ENCODE data around the gene ARMH2.
"Not testable (repeated sequence)": the region's sequence is repeated elsewhere in the genome, so short reads cannot be mapped to it uniquely, and the experiment has no call there.

Gene ARMH2

GRCh38 chr6:24753545-24753944, 45.2 kb downstream of the ARMH2 start:
- no peak for DNase-seq (ENCODE audit: low read depth)
- H3K4me3 ChIP-seq (ENCODE audit: low read length) = no peak overlapping the region

GRCh38 chr6:24752917-24753492, 45.7 kb downstream of the ARMH2 start:
- DNase-seq (ENCODE audit: low read depth) = no peak
- H3K4me3 ChIP-seq (ENCODE audit: low read length) = no peak overlapping the region
- no peak for TF ChIP-seq CTCF (conservative IDR thresholded peaks at IDR 0.05; ENCODE audit: low read length)

More at GRCh38 chr6:24753545-24753944, 45.2 kb downstream of the ARMH2 start:
- no peak for TF ChIP-seq CTCF (conservative IDR thresholded peaks at IDR 0.05; ENCODE audit: low read length)

- no peak for DNase-seq (ENCODE audit: low read depth)
- TF ChIP-seq CTCF (conservative IDR thresholded peaks at IDR 0.05; ENCODE audit: low read length) = no peak
- no peak overlapping the region for H3K4me3 ChIP-seq (ENCODE audit: low read length)
Measured at GRCh38 chr6:24752503-24752902, 46.2 kb downstream of the ARMH2 start.

- DNase-seq (ENCODE audit: low read depth); H3K4me3 ChIP-seq (ENCODE audit: low read length): not testable (repeated sequence)
Measured at GRCh38 chr6:24750878-24751277, 47.8 kb downstream of the ARMH2 start.

- no peak overlapping the region for H3K4me3 ChIP-seq (ENCODE audit: low read length)
- no peak for TF ChIP-seq CTCF (conservative IDR thresholded peaks at IDR 0.05; ENCODE audit: low read length)
- no peak for DNase-seq (ENCODE audit: low read depth)
Measured at GRCh38 chr6:24749297-24749696, 49.4 kb downstream of the ARMH2 start.
